Ovary (tissue), 9 donors: ENCODE measurements around the gene KIF26B. TPM values are rescaled to one million over a fixed set of nuclear protein-coding genes. Genes with fewer than 3 reads are reported as not detected.

Experiments used
- DNase-seq, 5 donors: peaks; one replicate each; pipeline ENCODE4 v3.0.0-alpha.2; 2019 to 2020
- H3K27ac ChIP-seq, 2 donors: fragments of 200-600 bp; one replicate each; pipeline versions ENCODE4 v1.5.1 to v1.8.0; 2019 to 2022
- H3K27me3 ChIP-seq: fragments of 200-600 bp; one replicate; pipeline ENCODE4 v1.8.0; 2022
- H3K36me3 ChIP-seq: fragments of 200-600 bp; sonication (generic); one replicate; pipeline ENCODE4 v1.5.1; 2019
- H3K4me1 ChIP-seq: one replicate; pipeline ENCODE4 v1.8.1; 2013; ENCODE audit warnings: mild to moderate bottlenecking, moderate library complexity; ENCODE audit not compliant: insufficient read depth
- H3K4me3 ChIP-seq: fragments of 200-600 bp; sonication (generic); one replicate; pipeline ENCODE4 v1.5.1; 2017
- H3K9me3 ChIP-seq, 2 donors: fragments of 200-600 bp in 1 of 2; sonication (generic) in 1 of 2; one replicate each; pipeline versions ENCODE4 v1.5.1 to v1.8.1; 2013 to 2019; ENCODE audit warnings: mild to moderate bottlenecking in 1 of 2, moderate library complexity in 1 of 2
- CTCF ChIP-seq, 3 donors: fragments of 450-650 bp in 2 of 3; fragments of 200-600 bp in 1 of 3; IDR thresholded peaks; one replicate each; pipeline versions ENCODE4 v1.5.1 to v1.8.0; 2016 to 2022; ENCODE audit warnings: antibody characterized with exemption in 3 of 3, mild to moderate bottlenecking in 1 of 3
- EP300 ChIP-seq: sonication (generic); formaldehyde crosslinking; IDR thresholded peaks from one replicate; pipeline ENCODE4 v1.6.1; 2017; ENCODE audit warnings: antibody characterized with exemption
- POLR2A ChIP-seq: fragments of 450-650 bp; IDR thresholded peaks from one replicate; pipeline ENCODE4 v1.6.1; 2017; ENCODE audit warnings: antibody characterized with exemption, mild to moderate bottlenecking, moderate library complexity
- WGBS, 3 donors: extraction: QIAGEN DNeasy Blood & Tissue Kit in 1 of 3; methylation state at CpG; one replicate each; pipeline versions ENCODE4 v1.1.5 to v1.1.7; 2013 to 2017; 5-methylcytosine and 5-hydroxymethylcytosine counted together
- intact Hi-C, 4 donors: fragments of 100-400 bp; cut with DNase I; formaldehyde crosslinking; loops; one replicate each; pipeline versions ENCODE4 v1.11.0 to v1.15.1; 2022 to 2023
- polyA plus RNA-seq, 2 donors: library from polyadenylated mRNA; stranded (reverse); fragments of 200-250 nt in 1 of 2; fragments of 350-450 nt in 1 of 2; fragmentation: Illumina TruSeq in 1 of 2; extraction: RNeasy Lipid Tissue Mini Kit (QIAGEN cat#74804) in 1 of 2; gene quantifications; one replicate each; pipeline ENCODE4 v1.2.3, GENCODE V29; 2013 to 2014
- total RNA-seq, 7 donors: library from RNA; depleted of rRNA in 2 of 7; stranded (reverse); fragments of >200 nt in 2 of 7; fragmentation: NEBNext Ultra II Directional in 3 of 7; extraction: Animal tissue kit (Norgen Biotek cat#: 25700) in 3 of 7; gene quantifications; one replicate each; pipeline versions ENCODE4 v1.1.0 to v1.2.4, GENCODE V29; 2016 to 2023
- donor health status: DM: no; HTN: no; CAD: no; lungs with moderate emphysema.
- donor health status: DM: no; HTN: no; CAD: no.
- donor health status: Bipolar disorder and iron deficiency.
- donor health status: DM: yes; HTN: yes; CAD: no.
- donor health status: DM: no; HTN: no; CAD: no.
- donor health status: DM: yes; HTN: yes; CAD: no.

The KIF26B gene
- total and polyA plus RNA-seq, 9 donors, result 0.28 to 4.0 (median 0.54) TPM

GRCh38 chr1:245133995-245134715 is 20.6 kb upstream of the KIF26B start:
- Histone ChIP-seq H3K4me1 (peaks cover 2% of the 10 kb centered on the region), H3K36me3 (no peaks in the 10 kb centered on the region), H3K27ac (no peak overlapping the region), H3K9me3 (no peaks in the 10 kb centered on the region), H3K27me3 (no peaks in the 10 kb centered on the region), H3K4me3 (no peak overlapping the region)
- WGBS, 3 donors, result 83 to 87% (median 87%) methylated on average over 17 of the region's 17 CpGs
- no peak for DNase-seq
- TF ChIP-seq POLR2A (no peak), CTCF (IDR thresholded peaks at IDR 0.05) (no peak), EP300 (no peak)
- intact Hi-C loops, result no loop called here

- no peak for TF ChIP-seq POLR2A
- TF ChIP-seq CTCF (IDR thresholded peaks at IDR 0.05), result no peak
- TF ChIP-seq EP300, result no peak
- Histone ChIP-seq H3K9me3 (no peaks in the 10 kb centered on the region), H3K27me3 (no peaks in the 10 kb centered on the region), H3K4me1 (no peaks in the 10 kb centered on the region), H3K4me3 (no peak overlapping the region), H3K27ac (no peak overlapping the region), H3K36me3 (no peaks in the 10 kb centered on the region)
- intact Hi-C loops, result no loop called here
- WGBS, 3 donors, result 88 to 89% (median 88%) methylated on average over 18 of the region's 18 CpGs
- DNase-seq, result no peak
Observed at GRCh38 chr1:245142171-245142798, 12.5 kb upstream of the KIF26B start.

GRCh38 chr1:245142976-245143375 is 11.8 kb upstream of the KIF26B start:
- Histone ChIP-seq H3K4me1 (no peaks in the 10 kb centered on the region), H3K9me3 (no peaks in the 10 kb centered on the region), H3K27ac (no peak overlapping the region), H3K27me3 (no peaks in the 10 kb centered on the region), H3K4me3 (no peak overlapping the region), H3K36me3 (no peaks in the 10 kb centered on the region)
- TF ChIP-seq POLR2A (no peak), CTCF (IDR thresholded peaks at IDR 0.05) (no peak), EP300 (no peak)
- no peak for DNase-seq
- WGBS, 3 donors, result 90 to 95% (median 91%) methylated on average over 14 of the region's 14 CpGs
- intact Hi-C loops, result no loop called here

GRCh38 chr1:245143849-245144248 is 10.9 kb upstream of the KIF26B start:
- no peaks in the 10 kb centered on the region for H3K9me3 ChIP-seq
- intact Hi-C loops, result no loop called here
- no peaks in the 10 kb centered on the region for H3K27me3 ChIP-seq
- H3K36me3 ChIP-seq, result no peaks in the 10 kb centered on the region
- no peak overlapping the region for H3K4me3 ChIP-seq
- no peak for DNase-seq
- H3K27ac ChIP-seq, result no peak overlapping the region
- TF ChIP-seq POLR2A, result no peak
- no peak for TF ChIP-seq EP300
- TF ChIP-seq CTCF (IDR thresholded peaks at IDR 0.05), result no peak
- no peaks in the 10 kb centered on the region for H3K4me1 ChIP-seq
- 80 to 91% (median 84%) methylated on average over 8 of the region's 8 CpGs for WGBS, 3 donors
